C4-2B (cell line): ENCODE data around the gene CCR5AS.

Source experiments
- CTCF ChIP-seq: fragments of 450-650 bp; conservative IDR thresholded peaks from 2 replicates; pipeline ENCODE4 v1.5.1; 2017; ENCODE audit warnings: mild to moderate bottlenecking
- ZFX ChIP-seq: fragments of 450-650 bp; IDR thresholded peaks from 2 replicates; pipeline ENCODE4 v1.6.1; 2017

GRCh38 chr3:46338840-46339239 lies 68.0 kb downstream of the CCR5AS start:
- TF ChIP-seq CTCF (no peak), ZFX (no peak)
